HG02759 (cell line): ENCODE measurements around the gene PDRG1.
"Not testable (repeated sequence)": the region's sequence is repeated elsewhere in the genome, so short reads cannot be mapped to it uniquely, and the experiment has no call there.

ENCODE experiments used
- ATAC-seq: cut with Tn5 transposase; IDR thresholded peaks from one replicate; pipeline ENCODE4 v1.9.1; 2021; ENCODE audit warnings: mild to moderate bottlenecking, moderate library complexity; ENCODE audit not compliant: unreplicated experiment

The PDRG1 gene

GRCh38 chr20:31929631-31930030 is 22.2 kb downstream of the PDRG1 start:
- not testable (repeated sequence) for ATAC-seq

- no peak for ATAC-seq
Measured at GRCh38 chr20:31927627-31928159, 24.2 kb downstream of the PDRG1 start.

- ATAC-seq: no peak
Measured at GRCh38 chr20:31926493-31926892, 25.4 kb downstream of the PDRG1 start.

- no peak for ATAC-seq
Measured at GRCh38 chr20:31925631-31926030, 26.2 kb downstream of the PDRG1 start.

GRCh38 chr20:31924561-31924960 is 27.3 kb downstream of the PDRG1 start:
- ATAC-seq: no peak

GRCh38 chr20:31923388-31924331 is 28.2 kb downstream of the PDRG1 start:
- ATAC-seq: peak; percentile 72

- no peak for ATAC-seq
Measured at GRCh38 chr20:31922588-31922987, 29.3 kb downstream of the PDRG1 start.

- ATAC-seq: no peak
Measured at GRCh38 chr20:31922181-31922580, 29.7 kb downstream of the PDRG1 start.

GRCh38 chr20:31921480-31921879 is 30.4 kb downstream of the PDRG1 start:
- ATAC-seq: not testable (repeated sequence)

- no peak for ATAC-seq
Measured at GRCh38 chr20:31920275-31920855, 31.5 kb downstream of the PDRG1 start.

GRCh38 chr20:31919410-31920155 is 32.3 kb downstream of the PDRG1 start:
- no peak for ATAC-seq

- ATAC-seq: no peak
Measured at GRCh38 chr20:31918466-31919105, 33.3 kb downstream of the PDRG1 start.

- not testable (repeated sequence) for ATAC-seq
Measured at GRCh38 chr20:31917962-31918412, 33.9 kb downstream of the PDRG1 start.

- ATAC-seq: no peak
Measured at GRCh38 chr20:31916708-31917107, 35.1 kb downstream of the PDRG1 start.

GRCh38 chr20:31915491-31916280 is 36.2 kb downstream of the PDRG1 start:
- ATAC-seq: no peak

GRCh38 chr20:31914170-31914569 is 37.7 kb downstream of the PDRG1 start:
- no peak for ATAC-seq

GRCh38 chr20:31913431-31914157 is 38.3 kb downstream of the PDRG1 start:
- ATAC-seq: no peak

GRCh38 chr20:31910071-31910803 is 41.6 kb downstream of the PDRG1 start:
- ATAC-seq: no peak
